Embryonic facial prominence (tissue), 1 donor: Measurements from ENCODE around the gene MRGPRD.
"Not testable (repeated sequence)": the region's sequence is repeated elsewhere in the genome, so short reads cannot be mapped to it uniquely, and the experiment has no call there.

Experiments
- DNase-seq: peaks from one replicate; pipeline ENCODE4 v3.0.0-alpha.2; 2016; ENCODE audit errors: extremely low spot score

MRGPRD gene

DNA sequence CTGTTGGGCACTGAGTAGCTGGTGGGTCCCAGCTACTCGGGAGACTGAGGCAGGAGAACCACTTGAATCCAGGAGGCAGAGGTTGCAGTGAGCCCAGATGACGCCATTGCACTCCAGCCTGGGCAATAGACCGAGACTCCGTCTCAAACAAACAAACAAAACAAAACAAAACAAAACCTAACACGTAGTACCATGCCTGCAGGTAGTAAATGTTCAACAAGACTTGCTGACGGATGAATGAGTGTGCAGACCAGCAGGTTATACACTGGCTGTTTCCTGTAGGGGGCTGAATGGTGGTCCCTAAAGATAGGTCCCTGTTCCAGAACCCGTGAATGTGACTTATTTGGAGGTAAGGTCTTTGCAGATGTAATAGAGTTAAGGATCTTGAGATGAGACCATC lies 12.8 kb upstream of the MRGPRD start:
- no peak for DNase-seq

DNA sequence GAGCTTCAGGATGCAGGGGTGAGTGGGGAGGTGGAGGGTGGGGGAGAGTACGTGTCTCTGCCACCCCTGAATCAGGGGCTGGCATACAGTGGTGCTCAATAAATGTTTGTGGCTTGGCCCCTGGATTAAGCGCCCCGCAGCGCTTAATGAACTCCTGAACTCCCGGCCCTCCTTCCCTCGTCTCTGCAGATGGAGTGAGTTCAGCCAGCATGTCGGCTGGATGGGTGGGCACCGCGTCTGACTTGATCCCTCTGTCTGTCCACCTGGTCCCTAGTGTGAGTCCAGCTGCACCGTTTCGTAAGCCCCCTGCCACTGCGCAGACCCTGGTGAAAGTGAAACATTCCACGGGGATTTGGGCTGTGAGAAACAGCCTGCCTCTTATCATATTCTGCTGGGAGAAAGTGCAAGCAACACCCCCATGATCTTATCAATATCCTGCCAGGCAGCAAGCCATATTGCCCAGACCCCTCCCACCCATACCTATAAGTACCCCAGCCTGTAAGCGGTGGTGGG lies 12.0 kb upstream of the MRGPRD start:
- DNase-seq: no peak

DNA sequence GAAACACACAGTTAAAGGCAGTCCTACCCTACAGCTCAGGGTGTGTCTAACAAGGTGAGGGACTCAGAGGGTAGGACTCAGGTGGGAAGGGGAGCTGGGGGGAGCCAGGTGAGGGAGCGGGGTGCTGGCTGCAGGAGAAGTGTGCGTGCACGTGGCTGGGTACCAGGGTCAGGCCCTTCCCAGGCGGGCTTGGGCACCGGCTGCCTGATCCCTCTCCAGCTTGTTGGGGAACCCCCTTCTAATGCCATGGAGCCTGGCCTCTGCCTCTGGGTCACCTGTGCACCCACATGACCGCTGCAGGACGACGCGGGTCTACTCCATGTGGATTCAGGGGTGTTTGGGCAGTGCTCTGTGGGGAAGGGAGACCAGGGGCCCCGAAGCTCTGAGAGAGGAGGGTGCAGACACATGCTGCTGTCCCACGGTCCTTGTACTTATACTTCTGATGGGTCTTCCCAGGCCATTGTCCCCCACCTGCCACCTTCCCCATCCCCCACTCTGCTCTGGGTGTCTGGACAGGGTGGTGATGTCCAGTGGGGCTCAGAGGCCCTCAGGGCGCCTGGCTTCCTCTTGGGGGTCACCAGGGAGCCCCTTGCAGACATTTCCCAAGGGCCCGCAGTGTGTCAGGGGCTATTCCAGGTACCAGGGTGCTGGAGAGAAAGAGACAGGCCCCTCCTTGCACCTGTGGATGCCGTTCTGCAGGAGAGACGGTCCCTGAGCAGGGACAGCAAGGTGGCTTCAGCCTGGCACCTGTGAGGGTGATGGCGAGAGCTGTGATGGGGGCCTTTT lies 10.4 kb upstream of the MRGPRD start:
- no peak for DNase-seq

DNA sequence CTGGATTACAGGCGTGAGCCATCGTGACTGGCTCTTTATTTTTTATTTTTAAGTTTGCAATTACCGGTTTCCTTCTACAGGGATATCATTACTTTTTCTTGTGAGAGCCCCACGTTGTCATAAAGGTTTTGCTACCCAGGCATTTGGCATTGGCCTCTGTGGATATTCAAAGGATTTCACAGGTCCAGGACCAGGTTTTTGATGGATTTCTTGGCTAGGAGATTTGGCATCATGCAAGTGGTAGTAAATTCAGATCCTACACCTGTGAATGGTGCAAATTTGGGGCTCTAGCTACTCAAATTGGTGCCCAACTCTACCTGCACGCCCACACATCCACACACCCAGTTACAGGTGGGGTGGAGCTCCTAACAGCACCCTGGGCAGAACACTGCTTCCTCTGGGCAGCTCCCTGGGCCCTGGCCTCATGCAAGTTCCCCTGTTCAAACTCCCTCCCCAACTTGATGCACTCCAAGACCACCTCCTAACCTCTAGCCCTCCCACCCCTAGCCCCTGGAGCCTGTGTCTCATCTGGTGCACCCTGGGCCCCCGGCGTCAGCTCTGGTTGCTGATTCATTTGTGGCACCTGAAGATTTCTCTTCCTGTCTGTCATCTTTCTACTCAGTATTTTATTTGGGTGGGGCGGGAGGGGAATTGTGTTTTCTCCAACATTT lies 9.3 kb upstream of the MRGPRD start:
- DNase-seq: no peak

DNA sequence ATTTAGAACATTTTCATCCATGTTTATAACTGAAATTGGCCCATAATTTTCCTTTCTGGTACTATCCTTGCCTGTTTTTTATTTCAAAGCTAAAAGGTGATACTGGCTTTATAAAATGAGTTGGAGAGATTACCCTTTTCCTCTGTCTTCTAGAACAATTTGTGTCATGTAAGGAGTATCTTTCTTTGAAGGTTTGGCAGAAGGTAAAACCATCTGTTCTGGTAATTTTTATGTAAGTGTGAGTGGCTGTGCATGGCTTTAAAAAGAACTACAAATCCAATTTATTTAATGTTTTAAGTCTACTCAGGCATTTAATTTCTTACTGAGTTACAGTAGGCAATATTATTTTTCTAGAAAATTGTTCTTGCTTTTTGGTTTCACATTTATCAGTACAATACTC lies 7.7 kb upstream of the MRGPRD start:
- DNase-seq: no peak

DNA sequence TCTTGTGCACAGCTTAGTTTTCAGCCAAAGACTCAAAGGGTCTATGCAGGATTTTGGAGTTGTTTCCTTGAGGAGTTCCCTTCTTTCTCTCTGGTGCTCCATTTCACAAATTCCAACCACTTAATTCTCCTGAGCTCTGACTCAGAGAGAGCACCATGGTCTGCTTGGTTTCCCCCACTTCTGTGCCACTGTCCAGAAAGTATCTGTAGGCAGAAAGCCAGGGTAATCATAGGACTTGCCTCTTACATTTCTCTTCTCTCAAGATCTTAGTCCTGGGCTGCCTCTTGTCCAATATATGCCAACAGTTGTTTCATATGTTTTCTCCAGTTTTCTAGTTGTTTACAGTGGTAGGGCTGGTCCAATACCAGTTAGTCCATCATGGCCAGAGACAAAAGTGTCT lies 6.4 kb upstream of the MRGPRD start:
- no peak for DNase-seq

DNA sequence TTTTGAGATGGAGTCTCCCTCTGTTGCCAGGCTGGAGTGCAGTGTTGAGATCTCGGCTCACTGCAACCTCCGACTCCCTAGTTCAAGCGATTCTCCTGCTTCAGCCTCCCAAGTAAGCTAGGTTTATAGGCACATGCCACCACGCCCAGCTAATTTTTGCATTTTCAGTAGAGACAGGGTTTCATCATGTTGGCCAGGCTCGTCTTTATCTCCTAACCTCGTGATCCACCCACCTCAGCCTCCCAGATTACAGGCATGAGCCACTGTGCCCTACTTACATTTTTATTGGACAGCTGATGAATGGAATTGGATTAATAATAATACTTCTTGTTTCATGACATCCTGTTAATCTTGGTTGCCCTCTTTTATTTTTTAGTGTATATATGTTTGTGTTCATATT lies 3.0 kb upstream of the MRGPRD start:
- no peak for DNase-seq

DNA sequence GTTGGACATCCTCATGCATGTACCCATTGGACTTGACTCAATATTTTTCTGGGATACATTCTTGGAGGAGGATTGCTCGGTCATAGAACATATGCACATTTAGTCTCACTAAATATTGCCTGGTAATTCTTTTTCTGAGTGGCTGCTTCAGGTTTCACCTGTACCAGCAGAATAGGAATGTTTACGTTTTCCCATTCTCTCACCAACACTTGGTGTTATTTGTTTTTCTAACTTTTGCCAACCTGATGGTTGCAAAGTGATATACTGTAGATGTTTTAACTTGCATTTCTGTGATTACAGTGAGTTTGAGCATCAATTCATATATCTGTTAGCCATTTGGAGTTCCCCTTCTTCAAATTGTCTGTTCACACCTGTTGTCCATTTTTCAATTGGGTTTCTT lies 1.3 kb upstream of the MRGPRD start:
- DNase-seq: no peak

DNA sequence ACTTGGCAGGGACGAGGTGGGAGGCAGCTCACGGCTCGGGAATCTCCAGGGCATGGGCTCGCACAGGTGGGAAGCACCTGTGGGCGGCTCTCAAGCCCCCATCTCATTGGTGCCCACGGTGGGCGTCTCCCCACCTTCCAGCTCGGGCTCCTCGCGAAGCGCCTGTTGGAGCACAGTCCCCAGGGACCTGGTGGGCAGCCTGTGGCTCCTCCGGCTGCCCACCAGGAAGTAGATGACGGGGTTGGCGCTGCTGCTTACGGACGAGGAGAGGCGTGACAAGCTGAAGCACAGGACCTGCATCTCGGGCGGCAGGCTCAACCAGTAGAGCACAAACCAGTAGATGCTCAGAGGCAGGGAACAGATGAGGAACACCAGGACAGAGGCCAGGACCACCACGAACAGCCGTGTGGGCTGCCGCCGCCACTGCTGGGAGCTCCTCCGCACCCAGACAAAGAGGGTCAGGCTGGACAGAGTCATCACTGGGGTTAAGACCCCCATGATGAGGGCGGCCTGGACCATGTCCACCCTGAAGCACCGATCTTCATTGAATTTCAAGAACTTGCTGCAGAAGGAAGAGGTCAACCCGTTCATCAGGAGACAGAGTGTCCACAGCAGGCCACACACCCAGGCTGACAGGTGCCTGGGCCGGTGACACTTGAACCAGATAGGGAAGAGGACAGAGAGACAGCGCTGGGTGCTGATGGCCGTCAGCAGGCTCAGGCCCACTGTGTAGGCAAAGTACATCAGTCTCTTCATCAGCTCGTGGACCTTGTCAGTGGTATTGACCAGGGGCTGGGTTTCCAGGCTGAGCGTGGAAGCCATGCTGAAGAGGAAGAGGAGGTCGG lies 633 bp downstream of the MRGPRD start:
- no peak for DNase-seq

DNA sequence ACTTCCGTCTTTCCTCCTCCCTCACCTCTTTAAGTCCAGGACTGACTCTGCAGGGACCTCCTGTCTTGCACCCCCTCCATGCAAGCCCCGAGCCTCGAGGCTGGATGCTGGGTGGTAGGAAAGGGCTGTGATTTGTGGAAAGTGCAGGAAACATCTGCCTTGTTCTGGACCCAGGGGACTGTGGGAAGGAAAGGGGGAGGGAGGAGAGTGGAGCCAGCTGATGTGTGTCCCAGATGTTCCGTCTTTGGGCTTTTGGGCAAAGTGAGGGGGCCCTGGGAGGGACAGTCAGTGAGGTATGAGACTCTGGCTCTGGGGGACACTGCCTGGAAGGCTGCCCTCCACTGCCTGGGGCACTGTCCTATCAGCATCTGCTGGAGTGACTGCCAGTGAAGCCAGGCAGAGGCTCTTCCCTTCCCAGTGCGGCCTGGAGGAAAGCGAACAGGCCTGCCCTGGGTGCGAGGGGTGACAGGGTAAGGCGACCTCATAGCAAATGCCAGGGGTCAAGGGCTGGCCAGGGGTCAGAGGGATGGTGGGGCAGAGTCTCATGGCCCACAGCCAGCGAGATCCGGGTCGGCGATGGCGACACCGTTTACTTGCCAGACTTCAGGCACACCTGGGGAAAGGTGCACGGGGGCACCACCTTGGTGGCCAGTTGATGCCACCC lies 1.7 kb downstream of the MRGPRD start:
- no peak for DNase-seq

DNA sequence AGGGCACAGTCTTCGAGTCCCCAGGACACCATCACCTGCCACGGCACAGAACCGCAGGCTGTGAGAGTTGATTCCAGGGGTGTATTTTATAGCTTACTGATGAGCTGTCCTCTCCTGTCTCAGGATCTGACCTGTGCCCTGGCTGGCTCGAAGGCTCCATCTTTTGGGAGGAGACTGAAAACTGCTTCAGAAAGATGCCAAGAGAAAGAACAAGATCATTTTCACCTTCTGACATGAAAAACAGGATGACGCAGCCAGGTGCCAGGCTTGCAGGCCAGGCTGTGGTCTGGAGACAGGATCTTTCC lies 2.2 kb downstream of the MRGPRD start:
- no peak for DNase-seq

DNA sequence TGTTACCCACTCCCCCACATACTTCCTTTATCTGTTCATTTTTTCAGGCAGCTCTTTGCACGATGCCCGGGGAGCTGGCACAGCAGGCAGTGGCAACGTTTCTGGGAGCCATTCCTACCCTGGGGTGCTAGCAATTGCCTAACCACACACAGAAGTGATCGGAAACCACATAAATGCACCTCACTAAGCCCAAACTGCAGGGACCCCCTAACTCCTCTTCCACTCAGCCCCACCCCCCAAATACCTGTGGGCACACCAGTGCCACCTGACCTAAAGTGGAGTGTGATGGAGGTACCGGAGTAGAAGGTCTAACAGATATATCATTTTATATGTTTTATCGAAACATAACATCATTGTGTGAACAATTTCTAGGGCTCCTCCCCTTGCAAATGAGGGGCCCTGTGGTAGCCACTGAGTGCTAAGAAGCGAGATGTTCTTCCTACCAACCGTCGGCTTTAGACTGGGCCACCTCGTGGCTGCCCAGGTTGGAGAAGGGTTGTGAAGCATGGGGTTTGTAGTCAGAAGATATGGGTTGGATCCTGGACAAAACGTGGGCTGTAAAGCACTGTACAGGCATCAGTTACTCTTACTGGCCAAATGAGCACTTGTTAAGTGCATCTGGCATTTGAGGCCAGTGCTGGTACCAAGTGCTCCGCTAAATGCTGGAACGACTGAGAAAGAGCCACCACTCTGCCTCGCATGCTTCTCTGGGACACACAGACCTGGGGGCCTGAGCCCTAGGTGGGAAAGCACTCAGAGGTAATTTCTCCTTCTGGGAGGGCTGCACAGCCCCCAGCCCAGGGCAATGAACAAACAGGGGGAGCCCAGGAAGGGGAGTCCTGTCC lies 2.8 kb downstream of the MRGPRD start:
- no peak for DNase-seq

DNA sequence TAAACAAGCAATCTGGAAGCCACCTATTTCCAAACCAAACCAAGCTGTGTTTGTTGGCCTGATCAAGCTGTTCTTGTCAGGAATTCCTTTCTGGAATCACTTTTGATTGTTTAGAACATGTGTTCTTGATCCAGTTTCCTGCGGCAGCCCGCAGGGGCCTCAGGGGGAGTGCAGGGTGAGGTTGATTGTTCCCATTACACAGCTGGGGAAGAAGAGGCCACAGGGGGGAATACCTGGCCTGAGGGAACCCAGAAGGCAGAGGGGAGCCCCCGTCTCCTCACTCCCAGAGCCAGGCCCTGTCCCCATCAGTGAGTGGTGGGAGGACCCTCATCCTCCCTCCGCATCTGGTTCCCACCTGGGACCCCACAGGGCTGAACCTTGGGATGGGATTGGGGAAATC lies 4.2 kb downstream of the MRGPRD start:
- peak; percentile 40 for DNase-seq

DNA sequence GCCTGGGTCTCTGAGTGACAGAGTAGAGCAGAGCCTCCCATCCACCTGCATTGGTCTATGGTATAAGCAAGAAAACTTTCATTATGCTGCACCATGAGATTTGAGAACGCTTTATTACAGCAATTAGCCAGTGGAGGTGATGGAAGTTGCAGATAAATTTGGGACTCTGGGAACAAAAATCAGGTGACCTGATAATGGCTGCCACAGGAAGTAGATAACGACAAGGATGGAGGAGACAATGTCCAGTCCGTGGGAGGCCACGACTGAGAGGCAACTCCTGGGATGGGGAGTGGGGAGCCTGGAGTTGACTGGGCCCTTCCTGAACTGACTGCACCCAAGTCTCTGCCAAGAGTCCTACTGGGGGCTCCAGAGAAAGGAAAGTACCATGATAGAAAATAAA lies 4.7 kb downstream of the MRGPRD start:
- no peak for DNase-seq

DNA sequence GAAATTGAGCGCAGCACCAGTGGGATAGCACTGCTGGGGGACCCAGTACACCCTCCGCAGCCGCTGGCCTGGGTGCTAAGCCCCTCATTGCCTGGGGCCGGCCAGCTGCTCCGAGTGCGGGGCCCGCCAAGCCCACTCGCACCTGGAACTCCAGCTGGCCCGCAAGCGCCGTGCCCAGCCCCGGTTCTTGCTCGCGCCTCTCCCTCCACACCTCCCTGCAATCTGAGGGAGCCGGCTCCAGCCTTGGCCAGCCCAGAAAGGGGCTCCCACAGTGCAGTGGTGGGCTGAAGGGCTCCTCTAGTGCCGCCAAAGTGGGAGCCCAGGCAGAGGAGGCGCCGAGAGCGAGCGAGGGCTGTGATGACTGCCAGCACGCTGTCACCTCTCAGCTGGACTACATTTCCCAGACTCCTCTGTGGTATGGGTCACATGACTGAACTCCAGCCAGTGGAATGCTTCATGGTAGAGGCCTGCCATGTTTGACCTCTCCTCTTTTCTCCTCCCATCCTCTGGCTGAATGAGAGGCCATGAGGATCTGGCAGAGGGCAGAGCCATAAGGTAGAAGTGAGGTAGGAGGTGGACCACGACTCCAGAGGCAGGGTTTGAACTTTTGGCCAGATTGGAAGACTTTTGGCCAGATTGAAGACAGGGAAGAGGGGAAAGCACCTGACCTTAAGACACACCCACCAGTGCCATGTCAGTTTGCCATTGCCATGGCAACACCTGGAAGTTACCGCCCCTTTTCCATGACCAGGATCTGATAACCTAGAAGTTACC lies 6.2 kb downstream of the MRGPRD start:
- DNase-seq: no peak

DNA sequence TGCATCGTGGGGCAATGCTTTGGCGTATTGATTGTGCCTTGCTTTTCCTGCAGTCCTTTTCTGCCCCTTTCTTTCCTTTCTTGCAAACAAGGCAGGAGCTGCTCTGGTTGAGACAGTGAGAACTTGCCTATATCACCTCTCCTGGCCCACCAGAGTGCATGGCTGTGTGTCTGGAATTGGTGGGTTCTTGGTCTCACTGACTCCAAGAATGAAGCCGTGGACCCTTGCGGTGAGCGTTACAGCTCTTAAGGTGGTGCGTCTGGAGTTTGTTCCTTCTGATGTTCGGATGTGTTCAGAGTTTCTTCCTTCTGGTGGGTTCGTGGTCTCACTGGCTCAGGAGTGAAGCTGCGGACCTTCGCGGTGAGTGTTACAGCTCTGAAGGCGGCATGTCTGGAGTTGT lies 7.1 kb downstream of the MRGPRD start:
- not testable (repeated sequence) for DNase-seq

DNA sequence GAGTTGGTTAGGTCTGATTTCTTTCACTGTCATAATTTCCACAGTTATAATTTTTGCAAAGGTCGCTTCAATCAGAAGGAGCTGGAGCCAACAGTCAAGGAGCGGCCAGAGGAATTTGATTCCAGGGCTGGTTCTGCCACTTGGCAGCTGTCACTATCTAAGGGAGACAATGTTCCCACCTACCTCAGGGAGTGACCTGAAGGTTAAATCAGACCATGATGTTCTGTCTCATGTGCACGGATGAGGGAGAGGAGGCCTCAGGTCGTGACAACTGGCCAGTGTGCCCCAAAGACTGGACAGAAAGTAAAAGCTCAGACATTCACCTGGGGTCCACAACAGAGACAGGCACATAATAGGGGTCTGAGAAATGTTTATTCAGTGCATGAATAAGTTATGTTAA lies 7.6 kb downstream of the MRGPRD start:
- DNase-seq: no peak

DNA sequence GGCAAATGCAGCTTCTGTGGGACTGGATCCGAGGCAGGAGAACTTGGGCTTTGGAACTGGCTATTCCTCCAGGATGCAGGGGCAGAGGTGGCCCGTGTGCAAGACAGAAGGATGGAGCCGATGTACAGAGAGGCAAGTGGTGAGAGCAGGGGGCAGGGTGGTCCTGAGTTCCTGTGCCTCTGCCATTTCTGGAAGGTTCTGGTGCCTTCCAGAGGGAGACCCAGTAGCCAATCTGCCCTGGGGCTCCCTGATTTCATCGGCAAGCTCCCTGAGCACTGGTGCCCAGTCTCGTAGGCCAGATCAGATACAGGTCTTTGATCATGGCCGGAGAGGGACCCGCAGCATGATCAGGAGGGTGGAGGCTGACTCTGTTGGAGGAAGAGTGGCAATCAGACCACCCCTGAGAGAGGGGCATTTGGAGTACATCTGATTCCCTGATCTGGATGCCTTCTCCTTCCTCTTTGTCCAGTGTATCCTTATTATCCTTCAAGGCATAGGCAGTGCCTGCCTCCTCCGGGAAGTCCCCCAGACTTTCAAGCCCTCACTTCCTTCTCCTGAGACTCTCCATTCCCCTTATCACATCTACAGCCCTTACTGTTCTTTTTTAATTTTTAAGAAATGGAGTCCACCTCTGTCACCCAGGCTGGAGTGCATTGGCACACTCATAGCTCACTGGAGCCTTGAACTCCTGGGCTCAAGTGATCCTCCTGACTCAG lies 9.7 kb downstream of the MRGPRD start:
- DNase-seq: no peak

DNA sequence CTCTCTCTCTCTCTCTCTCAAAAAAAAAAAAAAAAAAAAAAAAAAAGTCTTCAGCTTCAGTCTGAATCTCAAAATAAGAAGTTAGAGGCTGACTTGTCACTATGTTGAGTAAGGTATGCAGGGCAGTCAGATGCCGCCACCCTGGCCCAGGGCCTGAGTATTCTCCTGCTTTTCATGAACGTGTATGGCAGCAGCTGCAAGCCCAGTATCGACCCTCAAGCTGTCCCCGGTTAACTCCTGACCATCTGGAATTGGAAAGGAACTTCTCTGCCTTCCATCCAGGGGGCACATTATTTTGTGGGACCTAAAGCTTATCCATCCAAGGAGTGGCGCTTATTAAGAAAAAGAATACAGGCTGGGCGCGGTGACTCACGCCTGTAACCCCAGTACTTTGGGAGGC lies 11.4 kb downstream of the MRGPRD start:
- no peak for DNase-seq
